HG02759 (cell line): ENCODE measurements around the gene DRD4.
"Not testable (repeated sequence)": the region's sequence is repeated elsewhere in the genome, so short reads cannot be mapped to it uniquely, and the experiment has no call there.

Source experiments
- ATAC-seq: cut with Tn5 transposase; IDR thresholded peaks from one replicate; pipeline ENCODE4 v1.9.1; 2021; ENCODE audit warnings: mild to moderate bottlenecking, moderate library complexity; ENCODE audit not compliant: unreplicated experiment

DRD4 gene

GRCh38 chr11:641806-642370 is 4.8 kb downstream of the DRD4 start:
- ATAC-seq, result no peak

GRCh38 chr11:643366-643765 is 6.3 kb downstream of the DRD4 start:
- no peak for ATAC-seq

- no peak for ATAC-seq
Observed at GRCh38 chr11:643849-644738, 7.0 kb downstream of the DRD4 start.

GRCh38 chr11:645536-645935 is 8.5 kb downstream of the DRD4 start:
- no peak for ATAC-seq

- ATAC-seq, result no peak
Observed at GRCh38 chr11:646214-646613, 9.1 kb downstream of the DRD4 start.

- not testable (repeated sequence) for ATAC-seq
Observed at GRCh38 chr11:647672-648158, 10.6 kb downstream of the DRD4 start.

GRCh38 chr11:650482-650881 is 13.4 kb downstream of the DRD4 start:
- no peak for ATAC-seq

GRCh38 chr11:653136-653535 is 16.1 kb downstream of the DRD4 start:
- ATAC-seq, result not testable (repeated sequence)

GRCh38 chr11:653837-654236 is 16.8 kb downstream of the DRD4 start:
- ATAC-seq, result no peak

- not testable (repeated sequence) for ATAC-seq
Observed at GRCh38 chr11:654444-654843, 17.4 kb downstream of the DRD4 start.

- no peak for ATAC-seq
Observed at GRCh38 chr11:655036-655726, 18.1 kb downstream of the DRD4 start.

GRCh38 chr11:656426-656825 is 19.4 kb downstream of the DRD4 start:
- ATAC-seq, result no peak

- no peak for ATAC-seq
Observed at GRCh38 chr11:656866-657265, 19.8 kb downstream of the DRD4 start.

GRCh38 chr11:657691-658126 is 20.6 kb downstream of the DRD4 start:
- no peak for ATAC-seq

- ATAC-seq, result no peak
Observed at GRCh38 chr11:659532-660085, 22.5 kb downstream of the DRD4 start.

- no peak for ATAC-seq
Observed at GRCh38 chr11:660281-660680, 23.2 kb downstream of the DRD4 start.

- ATAC-seq, result no peak
Observed at GRCh38 chr11:660681-661444, 23.8 kb downstream of the DRD4 start.

- ATAC-seq, result no peak
Observed at GRCh38 chr11:662689-663274, 25.7 kb downstream of the DRD4 start.

GRCh38 chr11:665062-665703 is 28.1 kb downstream of the DRD4 start:
- ATAC-seq, result no peak
